Measurements from ENCODE around the gene MS4A5.

DNA sequence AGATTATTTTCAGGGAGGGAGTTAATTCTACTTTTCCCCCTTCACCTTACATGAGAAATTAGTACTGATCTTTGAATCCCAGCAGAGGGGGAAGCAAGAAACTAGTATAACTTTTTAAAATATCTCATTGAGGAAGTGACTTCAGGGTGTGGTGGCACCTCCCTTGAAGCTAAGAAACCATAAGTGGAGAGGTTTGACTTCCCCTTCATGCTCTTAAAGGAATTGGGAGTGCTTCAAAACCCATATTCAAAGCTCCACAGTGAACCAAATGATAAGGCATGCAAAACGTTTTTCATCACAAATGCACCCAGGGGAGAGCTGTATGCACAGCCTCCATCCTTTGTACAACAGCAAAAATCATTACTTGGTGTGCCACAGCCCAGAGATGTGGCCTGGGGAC is 32.6 kb upstream of the MS4A5 start:
- TF ChIP-seq EZH2 (IDR thresholded peaks at IDR 0.05; ENCODE audit: borderline replicate concordance, low read depth, low read length, severe bottlenecking) (no peak), POLR2A (IDR thresholded peaks at IDR 0.05; ENCODE audit: low read depth, low read length) (no peak)
- TF ChIP-seq, protein P1, sequence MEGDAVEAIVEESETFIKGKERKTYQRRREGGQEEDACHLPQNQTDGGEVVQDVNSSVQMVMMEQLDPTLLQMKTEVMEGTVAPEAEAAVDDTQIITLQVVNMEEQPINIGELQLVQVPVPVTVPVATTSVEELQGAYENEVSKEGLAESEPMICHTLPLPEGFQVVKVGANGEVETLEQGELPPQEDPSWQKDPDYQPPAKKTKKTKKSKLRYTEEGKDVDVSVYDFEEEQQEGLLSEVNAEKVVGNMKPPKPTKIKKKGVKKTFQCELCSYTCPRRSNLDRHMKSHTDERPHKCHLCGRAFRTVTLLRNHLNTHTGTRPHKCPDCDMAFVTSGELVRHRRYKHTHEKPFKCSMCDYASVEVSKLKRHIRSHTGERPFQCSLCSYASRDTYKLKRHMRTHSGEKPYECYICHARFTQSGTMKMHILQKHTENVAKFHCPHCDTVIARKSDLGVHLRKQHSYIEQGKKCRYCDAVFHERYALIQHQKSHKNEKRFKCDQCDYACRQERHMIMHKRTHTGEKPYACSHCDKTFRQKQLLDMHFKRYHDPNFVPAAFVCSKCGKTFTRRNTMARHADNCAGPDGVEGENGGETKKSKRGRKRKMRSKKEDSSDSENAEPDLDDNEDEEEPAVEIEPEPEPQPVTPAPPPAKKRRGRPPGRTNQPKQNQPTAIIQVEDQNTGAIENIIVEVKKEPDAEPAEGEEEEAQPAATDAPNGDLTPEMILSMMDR (IDR thresholded peaks at IDR 0.05; ENCODE audit: extremely low read depth in 1 of 2, insufficient read depth in 1 of 2, low read depth in 1 of 2, low read length in 2 of 2): no peak

Data from endothelial cell of umbilical vein (primary cell).